Right lobe of liver (tissue), 6 donors: ENCODE results near the gene TPRA1. TPM values are rescaled to one million over a fixed set of nuclear protein-coding genes. Genes with fewer than 3 reads are reported as not detected.
A peak's percentile ranks its signal among the peaks of the same experiment; 100 is the strongest.

ENCODE experiments used
- ATAC-seq, 4 donors: fragments of 200-7000 bp; cut with Tn5 transposase; one replicate each; pipeline ENCODE4 v1.9.1; 2020; ENCODE audit warnings: mild to moderate bottlenecking in 4 of 4, moderate library complexity in 4 of 4
- DNase-seq, 3 donors: peaks; one replicate each; pipeline ENCODE4 v3.0.0-alpha.2; 2020
- H3K27ac ChIP-seq, 3 donors: fragments of 200-600 bp; one replicate each; pipeline ENCODE4 v1.8.0; 2022
- H3K27me3 ChIP-seq, 2 donors: fragments of 200-600 bp; one replicate each; pipeline ENCODE4 v1.8.0; 2022
- H3K36me3 ChIP-seq, 4 donors: fragments of 200-600 bp; sonication (generic) in 1 of 4; one replicate each; pipeline versions ENCODE4 v1.5.1 to v1.8.0; 2017 to 2022; ENCODE audit warnings: control low read depth in 1 of 4
- H3K4me1 ChIP-seq, 4 donors: fragments of 200-600 bp; sonication (generic) in 1 of 4; one replicate each; pipeline versions ENCODE4 v1.5.1 to v1.8.0; 2017 to 2022; ENCODE audit warnings: control low read depth in 1 of 4
- H3K4me3 ChIP-seq, 3 donors: fragments of 200-600 bp; one replicate each; pipeline ENCODE4 v1.8.0; 2022
- H3K9me3 ChIP-seq, 4 donors: fragments of 200-600 bp; sonication (generic) in 1 of 4; one replicate each; pipeline versions ENCODE4 v1.5.1 to v1.8.0; 2017 to 2022; ENCODE audit warnings: control low read depth in 1 of 4
- POLR2A ChIP-seq: fragments of 450-650 bp; IDR thresholded peaks from one replicate; pipeline ENCODE4 v1.6.1; 2017; ENCODE audit warnings: antibody characterized with exemption, mild to moderate bottlenecking
- WGBS: methylation state at CpG from one replicate; pipeline ENCODE4 v1.1.6; 2018; ENCODE audit warnings: low coverage, low lambda C conversion rate; ENCODE audit not compliant: insufficient coverage; ENCODE audit errors: missing lambda C conversion rate; 5-methylcytosine and 5-hydroxymethylcytosine counted together
- intact Hi-C, 2 donors: fragments of 100-400 bp; cut with DNase I; formaldehyde crosslinking; loops; one replicate each; pipeline versions ENCODE4 v1.11.2 to v1.14.1; 2022
- long read RNA-seq: library from polyadenylated mRNA; unstranded; transcript quantifications from one replicate; pipeline ENCODE4 v2.0.0, GENCODE V29; 2019
- total RNA-seq, 6 experiments: library from RNA; depleted of rRNA in 2 of 6; stranded (reverse); fragments of >200 nt in 2 of 6; fragmentation: NEBNext Ultra II Directional in 3 of 6; extraction: Animal tissue kit (Norgen Biotek cat#: 25700) in 3 of 6; gene quantifications; one replicate each; pipeline versions ENCODE4 v1.1.0 to v1.2.4, GENCODE V29; 2016 to 2023
- TF ChIP-seq, protein P1 (sequence below), 4 donors: fragments of 200-600 bp in 3 of 4; fragments of 450-650 bp in 1 of 4; IDR thresholded peaks; one replicate each; pipeline versions ENCODE4 v1.5.1 to v1.8.0; 2016 to 2022; ENCODE audit warnings: antibody characterized with exemption in 4 of 4, mild to moderate bottlenecking in 2 of 4
- donor health status: DM: no; HTN: yes; CAD: no.
- donor health status: DM: no; HTN: no; CAD: no.
- donor health status: DM: no; HTN: no; CAD: no.
- donor health status: DM: no; HTN: yes; CAD: no.
- donor health status: DM: no; HTN: yes; CAD: no.

The TPRA1 gene
- total RNA-seq = 10 to 100 TPM; 13.9 to 25.9 (median 23.3) TPM
- long read RNA-seq, partial matches to known transcripts = 0 of 4 reads
- long read RNA-seq, other reads (novel, unspliced or antisense) = 3 of 4 reads

DNA sequence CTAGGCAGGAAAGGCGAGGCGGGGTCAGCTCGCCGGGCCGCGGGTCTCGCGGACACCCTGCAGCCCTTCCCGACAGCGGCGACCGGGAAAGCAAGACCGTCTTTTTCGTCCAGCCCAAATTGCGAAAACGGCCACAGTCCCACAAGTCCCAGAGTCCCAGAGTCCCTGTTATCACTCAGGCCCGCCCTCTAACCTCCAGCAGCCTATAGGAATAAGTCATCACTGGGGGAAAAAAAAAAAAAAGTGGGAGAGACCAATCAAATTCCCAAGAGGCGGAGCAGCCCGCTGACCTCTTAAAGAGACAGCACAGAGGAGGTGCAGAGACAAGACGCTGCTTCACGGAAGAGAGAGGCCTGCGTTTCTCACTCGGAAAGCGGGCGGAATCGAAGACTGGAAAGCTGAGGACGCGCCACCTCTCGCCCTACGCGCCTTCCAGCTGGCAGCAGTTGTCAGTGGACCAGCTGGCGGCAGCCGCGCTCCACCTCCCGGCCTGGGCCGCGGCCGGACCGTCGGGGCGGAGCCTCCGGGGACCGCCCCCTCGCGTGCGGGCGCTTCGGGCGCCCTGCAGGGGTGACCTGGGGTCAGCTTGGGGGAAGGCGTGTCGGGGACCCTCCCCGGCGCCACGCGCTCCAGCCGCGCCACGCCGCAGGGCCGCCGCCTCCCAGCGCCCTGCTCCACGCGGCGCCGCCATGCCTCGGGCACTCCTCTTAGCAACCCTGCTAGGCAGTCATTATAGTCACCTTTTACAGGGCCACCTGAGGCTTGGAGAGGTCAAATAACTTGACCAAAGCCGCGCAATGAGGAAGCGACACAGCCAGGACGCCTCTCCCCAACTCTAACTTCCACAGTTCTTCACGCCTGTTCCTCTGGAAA, at the start of gene TPRA1:
Gene TPRA1 (minus strand): TSS at position 141 of the 873 bp plus-strand sequence. CDS start 10,587 bp downstream, outside the sequence.
- no peaks in the 10 kb centered on the region for H3K9me3 ChIP-seq
- H3K27ac ChIP-seq = peak within 1 kb of the TSS; percentile 55 to 91 (median 91)
- peaks cover 0 to 18% (median 4%) of the 10 kb centered on the region in 4 donors for H3K4me1 ChIP-seq
- peak within 1 kb of the TSS; percentile 85 to 96 (median 95) for H3K4me3 ChIP-seq
- under 1% methylated on average over 21 of the region's 72 CpGs for WGBS
- DNase-seq (peak; percentile 87 to 93 (median 92)), ATAC-seq (peak; percentile 87 to 90 (median 88))
- no peaks in the 10 kb centered on the region for H3K27me3 ChIP-seq
- intact Hi-C loops = no loop called here
- TF ChIP-seq, protein P1, sequence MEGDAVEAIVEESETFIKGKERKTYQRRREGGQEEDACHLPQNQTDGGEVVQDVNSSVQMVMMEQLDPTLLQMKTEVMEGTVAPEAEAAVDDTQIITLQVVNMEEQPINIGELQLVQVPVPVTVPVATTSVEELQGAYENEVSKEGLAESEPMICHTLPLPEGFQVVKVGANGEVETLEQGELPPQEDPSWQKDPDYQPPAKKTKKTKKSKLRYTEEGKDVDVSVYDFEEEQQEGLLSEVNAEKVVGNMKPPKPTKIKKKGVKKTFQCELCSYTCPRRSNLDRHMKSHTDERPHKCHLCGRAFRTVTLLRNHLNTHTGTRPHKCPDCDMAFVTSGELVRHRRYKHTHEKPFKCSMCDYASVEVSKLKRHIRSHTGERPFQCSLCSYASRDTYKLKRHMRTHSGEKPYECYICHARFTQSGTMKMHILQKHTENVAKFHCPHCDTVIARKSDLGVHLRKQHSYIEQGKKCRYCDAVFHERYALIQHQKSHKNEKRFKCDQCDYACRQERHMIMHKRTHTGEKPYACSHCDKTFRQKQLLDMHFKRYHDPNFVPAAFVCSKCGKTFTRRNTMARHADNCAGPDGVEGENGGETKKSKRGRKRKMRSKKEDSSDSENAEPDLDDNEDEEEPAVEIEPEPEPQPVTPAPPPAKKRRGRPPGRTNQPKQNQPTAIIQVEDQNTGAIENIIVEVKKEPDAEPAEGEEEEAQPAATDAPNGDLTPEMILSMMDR (IDR thresholded peaks at IDR 0.05) = peak; percentile 23 to 52 (median 38)
- peak; percentile 31 for TF ChIP-seq POLR2A
- no peaks in the 10 kb centered on the region for H3K36me3 ChIP-seq

DNA sequence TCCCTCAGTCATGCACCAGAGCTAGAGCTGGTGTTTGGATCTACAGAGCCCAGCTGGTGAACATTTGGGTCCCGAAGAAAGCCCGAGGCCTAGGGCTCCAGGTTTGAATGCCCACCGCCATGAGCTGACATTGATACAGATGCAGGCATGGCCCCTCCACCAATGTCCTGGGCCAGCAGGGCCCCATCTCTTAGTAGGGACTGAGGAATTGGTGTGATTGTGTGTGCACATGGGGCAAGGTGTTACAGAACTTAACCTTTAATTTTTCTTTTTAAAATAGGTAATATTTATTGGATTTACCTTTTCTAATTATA, 49.5 kb upstream of the TPRA1 start:
- Histone ChIP-seq H3K27ac (no peak overlapping the region), H3K27me3 (no peaks in the 10 kb centered on the region), H3K36me3 (no peaks in the 10 kb centered on the region), H3K4me1 (no peaks in the 10 kb centered on the region), H3K4me3 (no peak overlapping the region), H3K9me3 (no peaks in the 10 kb centered on the region)
- no peak for ATAC-seq
- intact Hi-C loops = no loop called here
- TF ChIP-seq POLR2A = no peak
- TF ChIP-seq, protein P1 (IDR thresholded peaks at IDR 0.05) = no peak
- 100% methylated on average over 3 of the region's 3 CpGs for WGBS
- no peak for DNase-seq

DNA sequence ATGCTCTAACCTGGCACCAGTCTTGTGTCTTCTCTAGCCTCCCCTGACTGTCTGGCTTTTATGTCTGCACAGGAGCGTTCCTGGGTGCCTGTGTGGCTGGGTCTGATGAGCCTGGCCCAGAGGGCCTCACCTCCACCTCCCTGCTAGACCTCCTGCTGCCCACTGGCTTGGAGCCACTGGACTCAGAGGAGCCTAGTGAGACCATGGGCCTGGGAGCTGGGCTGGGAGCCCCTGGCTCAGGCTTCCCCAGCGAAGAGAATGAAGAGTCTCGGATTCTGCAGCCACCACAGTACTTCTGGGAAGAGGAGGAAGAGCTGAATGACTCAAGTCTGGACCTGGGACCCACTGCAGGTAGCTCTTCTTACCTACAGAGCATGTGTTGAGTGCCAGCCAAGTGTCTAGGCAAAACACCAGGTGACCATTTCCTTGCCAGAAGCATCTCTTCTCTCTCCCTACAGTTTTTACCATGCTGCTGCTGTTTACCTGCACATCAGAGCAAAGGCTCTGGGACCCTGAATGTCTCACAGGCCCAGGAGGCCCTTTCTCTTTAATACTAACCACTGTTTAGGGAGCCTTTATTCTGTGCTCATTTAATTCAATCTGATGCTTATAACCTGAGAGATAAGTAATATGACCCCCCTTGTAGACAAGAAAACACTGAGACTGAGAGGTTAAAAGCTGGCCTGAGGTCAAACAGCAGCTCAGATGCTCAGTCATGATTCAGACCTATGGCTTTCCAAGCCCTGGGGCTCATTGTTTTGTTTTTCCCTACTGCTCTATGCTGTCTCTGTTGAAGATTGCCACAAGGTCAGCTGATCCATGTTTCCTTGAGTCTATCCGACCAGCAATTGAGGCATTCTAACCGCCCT, 48.9 kb upstream of the TPRA1 start:
- WGBS = 78% methylated on average over 4 of the region's 5 CpGs
- DNase-seq = no peak
- ATAC-seq = peak in 1 of 4 donors; percentile 29
- Histone ChIP-seq H3K4me3 (no peak overlapping the region), H3K27ac (no peak overlapping the region), H3K4me1 (no peaks in the 10 kb centered on the region), H3K27me3 (no peaks in the 10 kb centered on the region), H3K36me3 (no peaks in the 10 kb centered on the region), H3K9me3 (no peaks in the 10 kb centered on the region)
- no peak for TF ChIP-seq POLR2A
- TF ChIP-seq, protein P1 (IDR thresholded peaks at IDR 0.05) = no peak
- intact Hi-C loops = no loop called here

DNA sequence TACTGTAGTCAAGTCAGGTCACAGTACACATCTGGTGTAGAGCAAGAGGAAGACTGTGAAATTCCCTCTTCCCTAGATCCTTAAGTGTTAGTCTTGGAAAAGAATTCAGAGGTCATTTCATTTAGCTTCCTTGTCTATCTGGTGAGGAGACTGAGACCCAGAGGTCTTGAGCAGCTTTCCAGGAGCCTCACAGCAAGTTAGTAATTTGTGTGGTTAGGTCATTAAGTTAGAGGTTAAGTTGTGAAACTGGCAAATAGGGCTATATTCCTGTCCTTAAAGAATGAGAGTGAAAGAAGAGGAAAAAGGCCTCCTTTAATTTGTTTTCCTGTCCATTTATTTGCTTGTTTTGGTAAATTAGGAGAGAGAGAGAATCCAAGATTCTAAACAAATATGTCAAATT, 47.4 kb upstream of the TPRA1 start:
- no peaks in the 10 kb centered on the region for H3K27me3 ChIP-seq
- DNase-seq = no peak
- H3K9me3 ChIP-seq = no peaks in the 10 kb centered on the region
- H3K4me3 ChIP-seq = no peak overlapping the region
- H3K4me1 ChIP-seq = no peaks in the 10 kb centered on the region
- TF ChIP-seq, protein P1 (IDR thresholded peaks at IDR 0.05) = no peak
- TF ChIP-seq POLR2A = no peak
- no peak for ATAC-seq
- no peak overlapping the region for H3K27ac ChIP-seq
- intact Hi-C loops = no loop called here
- no peaks in the 10 kb centered on the region for H3K36me3 ChIP-seq
